OCI-LY7 (cell line): ENCODE measurements around the gene SLC25A1.

Experiments
- EZH2phosphoT487 ChIP-seq: fragments of 200-600 bp; sonication (generic); IDR thresholded peaks from 2 replicates; pipeline ENCODE4 v1.6.1; 2018; ENCODE audit warnings: low read depth, borderline replicate concordance, mild to moderate bottlenecking, mixed run types, antibody characterized with exemption, low read length, moderate library complexity, mixed read lengths
- TF ChIP-seq, protein P1 (sequence below): fragments of 200-600 bp; sonication (generic); conservative IDR thresholded peaks from 2 replicates; pipeline ENCODE4 v1.5.1; 2014; ENCODE audit warnings: mild to moderate bottlenecking, antibody characterized with exemption, low read length, moderate library complexity, mixed read lengths

DNA sequence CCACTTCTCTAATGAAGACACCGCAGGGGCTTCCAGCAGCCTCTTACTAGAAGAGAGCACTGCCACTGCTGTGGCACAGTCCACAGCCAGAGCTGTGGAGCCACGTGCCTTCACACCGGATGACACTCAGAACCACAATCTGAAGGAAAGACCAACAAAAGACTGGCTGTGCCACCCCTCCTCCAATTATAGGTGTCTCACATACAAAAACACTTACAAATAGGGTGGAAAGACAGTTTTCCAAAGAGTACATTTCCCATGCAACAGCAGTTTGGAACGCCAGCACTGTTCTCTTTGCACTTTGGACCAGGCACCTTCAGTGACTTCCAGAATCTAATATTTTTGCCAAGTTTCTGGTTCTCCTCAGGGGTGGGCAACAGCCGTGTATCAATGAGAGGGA is 38.0 kb upstream of the SLC25A1 start:
- TF ChIP-seq, protein P1, sequence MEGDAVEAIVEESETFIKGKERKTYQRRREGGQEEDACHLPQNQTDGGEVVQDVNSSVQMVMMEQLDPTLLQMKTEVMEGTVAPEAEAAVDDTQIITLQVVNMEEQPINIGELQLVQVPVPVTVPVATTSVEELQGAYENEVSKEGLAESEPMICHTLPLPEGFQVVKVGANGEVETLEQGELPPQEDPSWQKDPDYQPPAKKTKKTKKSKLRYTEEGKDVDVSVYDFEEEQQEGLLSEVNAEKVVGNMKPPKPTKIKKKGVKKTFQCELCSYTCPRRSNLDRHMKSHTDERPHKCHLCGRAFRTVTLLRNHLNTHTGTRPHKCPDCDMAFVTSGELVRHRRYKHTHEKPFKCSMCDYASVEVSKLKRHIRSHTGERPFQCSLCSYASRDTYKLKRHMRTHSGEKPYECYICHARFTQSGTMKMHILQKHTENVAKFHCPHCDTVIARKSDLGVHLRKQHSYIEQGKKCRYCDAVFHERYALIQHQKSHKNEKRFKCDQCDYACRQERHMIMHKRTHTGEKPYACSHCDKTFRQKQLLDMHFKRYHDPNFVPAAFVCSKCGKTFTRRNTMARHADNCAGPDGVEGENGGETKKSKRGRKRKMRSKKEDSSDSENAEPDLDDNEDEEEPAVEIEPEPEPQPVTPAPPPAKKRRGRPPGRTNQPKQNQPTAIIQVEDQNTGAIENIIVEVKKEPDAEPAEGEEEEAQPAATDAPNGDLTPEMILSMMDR: no peak
- no peak for TF ChIP-seq EZH2phosphoT487
